Karpas-422 (cell line): Measurements from ENCODE around the gene PIGT. TPM values are rescaled to one million over a fixed set of nuclear protein-coding genes. Genes with fewer than 3 reads are reported as not detected.

ENCODE experiments used
- DNase-seq: peaks from one replicate; pipeline ENCODE4 v3.0.0-alpha.2; 2015
- H2AFZ ChIP-seq: fragments of 200-600 bp; sonication (generic); 2 replicates; pipeline ENCODE4 v1.6.1; 2014; ENCODE audit warnings: antibody characterized with exemption, low read length, mixed read lengths
- H3K27ac ChIP-seq: fragments of 200-600 bp; sonication (generic); 2 replicates; pipeline ENCODE4 v1.5.1; 2014; ENCODE audit warnings: mild to moderate bottlenecking, low read length, moderate library complexity
- H3K27me3 ChIP-seq: fragments of 200-600 bp; sonication (generic); 2 replicates; pipeline ENCODE4 v1.6.1; 2014; ENCODE audit warnings: low read length, mixed read lengths
- H3K36me3 ChIP-seq: fragments of 200-600 bp; sonication (generic); 2 replicates; pipeline ENCODE4 v1.6.1; 2014; ENCODE audit warnings: low read length, mixed read lengths; ENCODE audit not compliant: insufficient read depth
- H3K4me1 ChIP-seq: fragments of 200-600 bp; sonication (generic); 2 replicates; pipeline ENCODE4 v1.6.1; 2014; ENCODE audit warnings: mild to moderate bottlenecking, low read length, mixed read lengths
- H3K4me2 ChIP-seq: fragments of 200-600 bp; sonication (generic); 2 replicates; pipeline ENCODE4 v1.6.1; 2014; ENCODE audit warnings: low read length, low read depth, mild to moderate bottlenecking; ENCODE audit not compliant: poor library complexity, severe bottlenecking
- H3K4me3 ChIP-seq: fragments of 200-600 bp; sonication (generic); 2 replicates; pipeline ENCODE4 v1.5.1; 2014; ENCODE audit warnings: mild to moderate bottlenecking, antibody characterized with exemption, low read length, mixed read lengths
- H3K79me2 ChIP-seq: fragments of 200-600 bp; sonication (generic); 2 replicates; pipeline ENCODE4 v1.6.1; 2014; ENCODE audit warnings: mild to moderate bottlenecking, low read length, mixed read lengths
- H3K9ac ChIP-seq: fragments of 200-600 bp; sonication (generic); 2 replicates; pipeline ENCODE4 v1.6.0; 2014; ENCODE audit warnings: low read length
- H3K9me2 ChIP-seq: fragments of 200-600 bp; sonication (generic), shearing (Covaris generic); replicated peaks from 2 replicates; pipeline ENCODE4 v1.6.0; 2014; ENCODE audit warnings: mild to moderate bottlenecking, low read length, moderate library complexity; ENCODE audit not compliant: insufficient read depth
- H3K9me3 ChIP-seq: fragments of 300-700, 200-600 bp; sonication (generic); 2 replicates; pipeline ENCODE4 v1.6.1; 2014; ENCODE audit warnings: low read length, mixed read lengths
- H4K20me1 ChIP-seq: fragments of 200-600 bp; sonication (generic); 2 replicates; pipeline ENCODE4 v1.6.1; 2014; ENCODE audit warnings: mild to moderate bottlenecking, antibody characterized with exemption, low read length, low read depth; ENCODE audit not compliant: insufficient read depth
- total RNA-seq: library from RNA; depleted of rRNA; stranded (reverse); fragments of >200 nt; shearing (Covaris generic); gene quantifications from 2 replicates; pipeline ENCODE4 v1.2.3, GENCODE V29; 2014; ENCODE audit warnings: low replicate concordance; rRNA removed

Gene PIGT
- total RNA-seq = 53.4 and 80.1 TPM in 2 replicates

DNA sequence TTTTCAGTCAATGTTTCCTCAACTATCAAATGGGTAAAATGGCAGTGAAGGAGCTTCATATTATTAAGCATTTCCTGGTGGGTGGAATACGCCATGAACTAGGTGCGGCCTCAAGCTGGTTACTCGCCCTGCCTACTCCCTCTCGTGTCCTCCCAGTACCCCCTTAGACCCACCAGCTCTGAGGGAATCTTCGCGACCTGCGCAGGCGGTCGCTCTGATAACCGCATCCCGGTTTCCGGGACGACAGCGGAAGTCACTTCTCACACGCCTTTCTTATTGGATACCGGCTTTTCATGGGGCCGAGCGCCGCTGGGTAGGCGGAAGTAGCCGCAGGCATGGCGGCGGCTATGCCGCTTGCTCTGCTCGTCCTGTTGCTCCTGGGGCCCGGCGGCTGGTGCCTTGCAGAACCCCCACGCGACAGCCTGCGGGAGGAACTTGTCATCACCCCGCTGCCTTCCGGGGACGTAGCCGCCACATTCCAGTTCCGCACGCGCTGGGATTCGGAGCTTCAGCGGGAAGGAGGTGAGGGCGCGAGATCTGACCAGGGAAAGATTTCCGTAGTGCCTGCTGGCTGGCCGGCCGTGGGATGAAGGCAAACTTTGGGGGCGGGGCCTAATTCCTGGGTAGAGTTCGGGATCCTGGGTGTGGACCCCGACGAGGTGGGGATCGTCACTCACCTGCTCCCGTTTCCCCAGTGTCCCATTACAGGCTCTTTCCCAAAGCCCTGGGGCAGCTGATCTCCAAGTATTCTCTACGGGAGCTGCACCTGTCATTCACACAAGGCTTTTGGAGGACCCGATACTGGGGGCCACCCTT lies at the start of gene PIGT:
Gene PIGT (plus strand): TSS at position 320 of the 816 bp plus-strand sequence. CDS start 16 bp downstream, at position 336.
- Histone ChIP-seq H2AFZ (peak within 1 kb of the TSS; percentile 33; the same call in 1 of the 2 replicates), H3K9me2 (no peaks in the 10 kb centered on the region), H3K9ac (peak within 1 kb of the TSS; percentile 91), H3K36me3 (peaks cover 8% of the 10 kb centered on the region; the same call in 1 of the 2 replicates), H3K4me1 (peaks cover 52% of the 10 kb centered on the region), H3K4me2 (peak within 1 kb of the TSS; percentile 94), H3K9me3 (no peaks in the 10 kb centered on the region), H3K27ac (0 out of 2 replicates have a peak within 1 kb of the TSS, but pooled peaks have one; percentile 15), H3K4me3 (peak within 1 kb of the TSS; percentile 85), H3K27me3 (no peaks in the 10 kb centered on the region), H4K20me1 (no peaks in the 10 kb centered on the region), H3K79me2 (peaks cover 30% of the 10 kb centered on the region)
- peak; percentile 95 for DNase-seq

DNA sequence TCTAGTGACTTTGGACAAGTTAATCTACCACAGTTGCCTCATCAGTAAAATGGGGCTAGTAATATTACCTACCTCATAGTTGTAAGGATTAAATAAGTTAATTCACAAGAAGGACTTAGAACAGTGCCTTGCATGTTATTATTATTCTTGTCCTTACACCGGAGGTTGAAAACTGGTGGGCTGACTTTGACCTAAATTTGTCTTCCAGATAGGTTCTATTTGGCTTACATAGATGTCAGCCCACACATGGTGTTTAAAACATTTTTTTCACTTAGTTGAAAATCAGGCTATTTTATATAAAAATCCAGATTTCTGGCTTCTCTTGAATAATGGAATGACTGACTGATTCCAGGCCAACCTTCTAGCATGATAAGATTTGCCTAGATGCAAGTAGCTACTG lies 49.7 kb upstream of the PIGT start:
- Histone ChIP-seq H3K27ac (no peak overlapping the region), H3K9ac (no peak overlapping the region), H3K9me2 (no peaks in the 10 kb centered on the region), H3K36me3 (no peaks in the 10 kb centered on the region; the same call in 1 of the 2 replicates), H2AFZ (no peak overlapping the region), H3K4me1 (peaks cover 42% of the 10 kb centered on the region), H3K79me2 (no peaks in the 10 kb centered on the region), H3K4me3 (no peak overlapping the region), H3K4me2 (no peak overlapping the region), H3K9me3 (no peaks in the 10 kb centered on the region), H4K20me1 (peaks cover 47% of the 10 kb centered on the region), H3K27me3 (no peaks in the 10 kb centered on the region)
- no peak for DNase-seq

DNA sequence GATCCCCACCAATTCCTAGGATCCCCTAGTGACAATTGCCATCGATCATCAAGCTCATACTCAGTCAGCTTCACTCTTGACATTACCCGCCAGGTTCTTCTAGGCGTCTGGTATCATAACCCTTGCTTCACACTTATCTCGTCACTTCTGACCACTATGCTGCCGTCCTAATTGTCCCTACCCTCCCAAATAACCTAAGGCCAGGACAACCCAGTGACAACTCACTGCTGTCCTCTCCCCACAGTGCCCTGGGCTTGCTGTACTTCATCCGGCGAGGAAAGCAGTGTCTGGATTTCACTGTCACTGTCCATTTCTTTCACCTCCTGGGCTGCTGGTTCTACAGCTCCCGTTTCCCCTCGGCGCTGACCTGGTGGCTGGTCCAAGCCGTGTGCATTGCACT lies 49.3 kb upstream of the PIGT start:
- no peak for DNase-seq
- H3K36me3 ChIP-seq = no peaks in the 10 kb centered on the region; the same call in 1 of the 2 replicates
- no peak overlapping the region for H3K27ac ChIP-seq
- H3K9me2 ChIP-seq = no peaks in the 10 kb centered on the region
- no peak overlapping the region for H2AFZ ChIP-seq
- H3K9ac ChIP-seq = no peak overlapping the region
- no peak overlapping the region for H3K4me2 ChIP-seq
- H3K9me3 ChIP-seq = no peaks in the 10 kb centered on the region
- no peak overlapping the region for H3K4me3 ChIP-seq
- no peaks in the 10 kb centered on the region for H3K79me2 ChIP-seq
- H3K27me3 ChIP-seq = no peaks in the 10 kb centered on the region
- H3K4me1 ChIP-seq = peaks cover 42% of the 10 kb centered on the region
- peaks cover 51% of the 10 kb centered on the region for H4K20me1 ChIP-seq

DNA sequence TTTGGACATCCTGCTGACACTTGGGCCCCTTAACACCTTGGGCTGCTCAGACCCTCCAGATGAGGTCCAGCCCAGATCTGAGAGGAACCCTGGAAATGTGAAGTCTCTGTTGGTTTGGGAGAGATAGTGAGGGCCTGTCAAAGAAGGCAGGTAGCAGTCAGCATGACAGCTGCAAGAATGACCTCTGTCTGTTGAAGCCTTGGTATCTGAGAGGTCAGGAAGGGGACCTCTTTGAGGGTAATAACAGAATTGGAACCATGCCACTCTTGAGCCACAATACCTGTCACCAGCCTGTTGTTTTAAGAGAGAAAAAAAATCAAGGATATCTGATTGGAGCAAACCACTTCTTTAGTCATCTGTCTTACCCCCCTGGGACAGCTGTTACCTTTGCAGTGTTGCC lies 48.8 kb upstream of the PIGT start:
- H3K9me3 ChIP-seq = no peaks in the 10 kb centered on the region
- no peak overlapping the region for H3K9ac ChIP-seq
- H3K27me3 ChIP-seq = no peaks in the 10 kb centered on the region
- 0 out of 2 replicates have a peak overlapping the region, but pooled peaks have one; percentile 2 for H3K4me3 ChIP-seq
- DNase-seq = no peak
- H3K4me2 ChIP-seq = peak overlapping the region; percentile 71
- peaks cover 42% of the 10 kb centered on the region for H3K4me1 ChIP-seq
- H4K20me1 ChIP-seq = peaks cover 53% of the 10 kb centered on the region
- no peaks in the 10 kb centered on the region; the same call in 1 of the 2 replicates for H3K36me3 ChIP-seq
- no peak overlapping the region for H3K27ac ChIP-seq
- H3K9me2 ChIP-seq = no peaks in the 10 kb centered on the region
- H3K79me2 ChIP-seq = no peaks in the 10 kb centered on the region
- no peak overlapping the region for H2AFZ ChIP-seq

DNA sequence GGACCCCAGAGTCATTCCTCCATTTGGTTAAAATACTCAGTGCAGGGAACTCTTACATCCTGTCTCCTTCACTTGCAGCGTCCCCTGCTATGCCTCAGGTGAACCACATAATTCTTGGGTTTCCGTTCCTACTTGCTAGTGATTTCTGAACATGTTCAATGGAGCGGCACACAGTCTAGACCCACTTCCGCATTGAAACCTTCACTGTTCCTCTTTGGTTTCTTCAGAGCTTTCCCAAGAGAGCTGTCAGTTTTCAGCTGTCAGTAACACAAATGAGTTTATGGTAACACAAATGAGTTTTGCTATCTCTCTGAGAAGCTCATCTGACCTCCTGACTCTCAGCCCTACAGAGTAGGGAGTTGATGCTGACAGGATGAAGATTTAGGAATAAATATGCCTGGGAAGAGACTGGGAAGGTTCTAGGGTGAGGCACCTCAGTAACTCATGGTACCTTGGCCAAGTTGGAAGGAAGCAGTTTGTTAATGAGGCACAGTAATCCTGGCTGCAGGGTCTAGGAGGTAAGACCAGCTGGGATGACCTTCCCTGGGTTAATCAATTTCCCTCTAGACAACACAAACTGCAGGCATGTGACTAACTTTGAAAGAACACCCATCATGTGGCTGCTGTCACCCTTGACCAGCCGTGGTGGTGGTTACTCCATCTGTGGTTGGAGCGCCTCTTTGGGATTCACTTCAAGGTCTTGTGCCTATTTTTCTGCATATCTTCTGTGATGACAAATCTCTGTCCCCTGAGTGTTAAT lies 47.5 kb upstream of the PIGT start:
- Histone ChIP-seq H3K27ac (peak overlapping the region; percentile 76), H3K27me3 (no peaks in the 10 kb centered on the region), H3K9ac (0 out of 2 replicates have a peak overlapping the region, but pooled peaks have one; percentile 5), H3K4me2 (peak overlapping the region; percentile 71), H3K79me2 (no peaks in the 10 kb centered on the region), H4K20me1 (peaks cover 57% of the 10 kb centered on the region), H3K9me3 (no peaks in the 10 kb centered on the region), H3K4me3 (peak overlapping the region; percentile 45), H2AFZ (no peak overlapping the region), H3K36me3 (no peaks in the 10 kb centered on the region; the same call in 1 of the 2 replicates), H3K4me1 (peaks cover 43% of the 10 kb centered on the region), H3K9me2 (no peaks in the 10 kb centered on the region)
- peak; percentile 98 for DNase-seq

DNA sequence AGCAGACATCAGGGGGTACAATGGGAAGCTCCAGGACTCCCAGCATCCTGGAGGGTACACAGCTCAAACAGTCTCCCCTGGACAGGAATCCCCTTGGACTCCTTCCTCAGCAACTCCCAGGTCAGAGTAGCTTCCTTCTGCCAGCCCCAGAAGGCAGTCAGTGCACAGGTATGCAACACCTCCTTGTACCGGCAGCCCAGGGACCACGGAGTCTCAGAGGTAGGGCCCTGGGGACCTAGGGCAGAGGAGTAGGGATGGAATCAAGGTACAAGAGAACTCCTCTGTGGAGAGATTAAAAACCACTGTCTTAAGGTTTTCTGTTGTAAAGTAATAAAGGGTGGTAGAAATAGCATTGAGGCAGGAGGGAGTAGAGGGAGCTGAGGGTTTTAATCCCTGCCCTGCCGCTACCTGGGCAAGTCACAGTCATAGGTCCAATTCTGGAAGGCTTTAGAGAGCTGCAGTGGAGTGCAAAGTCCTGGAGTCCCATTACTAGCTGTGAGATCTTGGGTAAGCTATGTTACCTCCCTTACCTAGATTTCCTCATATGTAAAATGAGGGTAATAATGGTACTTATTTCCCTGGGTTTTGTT lies 45.3 kb upstream of the PIGT start:
- H3K9me3 ChIP-seq = no peaks in the 10 kb centered on the region
- H3K27me3 ChIP-seq = no peaks in the 10 kb centered on the region
- no peak overlapping the region for H3K4me2 ChIP-seq
- no peaks in the 10 kb centered on the region for H3K9me2 ChIP-seq
- no peak overlapping the region for H2AFZ ChIP-seq
- DNase-seq = no peak
- H3K4me1 ChIP-seq = peaks cover 39% of the 10 kb centered on the region
- H4K20me1 ChIP-seq = peaks cover 60% of the 10 kb centered on the region
- H3K79me2 ChIP-seq = no peaks in the 10 kb centered on the region
- H3K9ac ChIP-seq = no peak overlapping the region
- no peak overlapping the region for H3K27ac ChIP-seq
- H3K4me3 ChIP-seq = no peak overlapping the region
- no peaks in the 10 kb centered on the region; the same call in 1 of the 2 replicates for H3K36me3 ChIP-seq

DNA sequence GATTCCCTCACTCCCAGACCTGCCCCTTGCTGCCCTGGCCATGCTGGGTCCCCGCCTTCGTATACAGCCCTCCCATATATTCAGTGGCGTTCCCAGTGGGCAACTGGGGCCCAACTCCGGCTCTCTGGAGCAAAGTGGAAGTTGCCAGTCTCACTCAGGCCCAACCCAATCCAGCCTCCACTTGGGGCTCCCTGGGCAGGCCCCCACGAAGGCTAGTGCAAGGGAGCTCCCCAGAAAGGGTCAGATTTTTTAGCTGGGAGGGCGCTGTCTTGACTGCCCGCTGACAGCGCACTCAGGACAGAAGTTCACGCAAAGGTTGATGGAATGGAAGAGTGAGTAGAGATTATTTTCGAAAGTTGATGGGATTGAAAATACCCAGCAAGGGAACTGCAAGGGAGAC lies 43.7 kb upstream of the PIGT start:
- DNase-seq = no peak
- Histone ChIP-seq H3K4me2 (no peak overlapping the region), H3K27me3 (no peaks in the 10 kb centered on the region), H3K9me2 (no peaks in the 10 kb centered on the region), H3K4me1 (peaks cover 31% of the 10 kb centered on the region), H3K79me2 (no peaks in the 10 kb centered on the region), H3K9ac (no peak overlapping the region), H3K9me3 (no peaks in the 10 kb centered on the region), H3K36me3 (no peaks in the 10 kb centered on the region), H4K20me1 (peaks cover 45% of the 10 kb centered on the region; the same call in 1 of the 2 replicates), H3K27ac (no peak overlapping the region), H2AFZ (no peak overlapping the region), H3K4me3 (no peak overlapping the region)
